ENCODE measurements around the gene NAGA.
A peak's percentile ranks its signal among the peaks of the same experiment; 100 is the strongest.

The NAGA gene

GRCh38 chr22:42050641-42051180, 19.9 kb downstream of the NAGA start:
- H3K27ac ChIP-seq (ENCODE audit: low read depth, low read length), result no peak overlapping the region
- no peak overlapping the region for H2BK5ac ChIP-seq (ENCODE audit: low read depth, low read length, poor library complexity)
- H3K36me3 ChIP-seq (ENCODE audit: control insufficient read depth in 1 of 2, insufficient read depth in 2 of 2, low read length in 2 of 2), result no peaks in the 10 kb centered on the region
- no peak overlapping the region for H3K23ac ChIP-seq (ENCODE audit: low read length)
- H2BK12ac ChIP-seq (ENCODE audit: low read length), result no peak overlapping the region
- no peak for DNase-seq
- no peaks in the 10 kb centered on the region for H3K79me1 ChIP-seq (ENCODE audit: low read length)
- H4K12ac ChIP-seq (ENCODE audit: low read depth, low read length), result no peak overlapping the region
- no peaks in the 10 kb centered on the region for H3K27me3 ChIP-seq (ENCODE audit: insufficient read depth, low read length)
- no peak overlapping the region for H3K4me2 ChIP-seq (ENCODE audit: low read length)
- no peak overlapping the region for H3K4me3 ChIP-seq (ENCODE audit: low read depth, low read length)
- WGBS (ENCODE audit: extremely low coverage, insufficient coverage, insufficient read length), result no CpG with 5 or more reads among the region's 2 CpGs
- H3K4ac ChIP-seq (ENCODE audit: low read depth, low read length), result no peak overlapping the region
- H3K4me1 ChIP-seq (ENCODE audit: control insufficient read depth in 1 of 2, insufficient read depth in 2 of 2, low read length in 2 of 2), result no peaks in the 10 kb centered on the region
- no peaks in the 10 kb centered on the region for H3K9me3 ChIP-seq (ENCODE audit: insufficient read depth, low read depth, low read length)
- H2BK120ac ChIP-seq (ENCODE audit: insufficient read depth, low read length, poor library complexity), result no peak overlapping the region
- H3K14ac ChIP-seq (ENCODE audit: low read length), result no peak overlapping the region
- no peak overlapping the region for H4K91ac ChIP-seq (ENCODE audit: low read depth, low read length)
- H4K8ac ChIP-seq (ENCODE audit: low read depth, low read length), result no peak overlapping the region
- H3K18ac ChIP-seq (ENCODE audit: low read length), result no peak overlapping the region
- H2AK5ac ChIP-seq (ENCODE audit: low read length), result no peak overlapping the region
- no peaks in the 10 kb centered on the region for H3K79me2 ChIP-seq (ENCODE audit: control insufficient read depth, insufficient read depth, low read length, poor library complexity)
- no peak overlapping the region for H2AFZ ChIP-seq (ENCODE audit: insufficient read depth, low read length, poor library complexity)
- no peak overlapping the region for H3K9ac ChIP-seq (ENCODE audit: low read length)

GRCh38 chr22:42041784-42042183, 28.8 kb downstream of the NAGA start:
- H3K79me1 ChIP-seq (ENCODE audit: low read length), result no peaks in the 10 kb centered on the region
- no peak overlapping the region for H3K18ac ChIP-seq (ENCODE audit: low read length)
- no peak overlapping the region for H3K9ac ChIP-seq (ENCODE audit: low read length)
- no peaks in the 10 kb centered on the region for H3K4me1 ChIP-seq (ENCODE audit: control insufficient read depth in 1 of 2, insufficient read depth in 2 of 2, low read length in 2 of 2)
- H3K14ac ChIP-seq (ENCODE audit: low read length), result no peak overlapping the region
- no peaks in the 10 kb centered on the region for H3K27me3 ChIP-seq (ENCODE audit: insufficient read depth, low read length)
- H4K91ac ChIP-seq (ENCODE audit: low read depth, low read length), result no peak overlapping the region
- no peaks in the 10 kb centered on the region for H3K79me2 ChIP-seq (ENCODE audit: control insufficient read depth, insufficient read depth, low read length, poor library complexity)
- no peak overlapping the region for H3K4me2 ChIP-seq (ENCODE audit: low read length)
- H3K27ac ChIP-seq (ENCODE audit: low read depth, low read length), result no peak overlapping the region
- H3K4me3 ChIP-seq (ENCODE audit: low read depth, low read length), result no peak overlapping the region
- H3K23ac ChIP-seq (ENCODE audit: low read length), result no peak overlapping the region
- H4K8ac ChIP-seq (ENCODE audit: low read depth, low read length), result no peak overlapping the region
- H3K9me3 ChIP-seq (ENCODE audit: insufficient read depth, low read depth, low read length), result peaks cover 6% of the 10 kb centered on the region
- no peak for DNase-seq
- H2BK5ac ChIP-seq (ENCODE audit: low read depth, low read length, poor library complexity), result no peak overlapping the region
- no peaks in the 10 kb centered on the region for H3K36me3 ChIP-seq (ENCODE audit: control insufficient read depth in 1 of 2, insufficient read depth in 2 of 2, low read length in 2 of 2)
- no peak overlapping the region for H2AK5ac ChIP-seq (ENCODE audit: low read length)
- no peak overlapping the region for H2AFZ ChIP-seq (ENCODE audit: insufficient read depth, low read length, poor library complexity)
- no peak overlapping the region for H3K4ac ChIP-seq (ENCODE audit: low read depth, low read length)
- H2BK12ac ChIP-seq (ENCODE audit: low read length), result no peak overlapping the region
- no peak overlapping the region for H4K12ac ChIP-seq (ENCODE audit: low read depth, low read length)
- no peak overlapping the region for H2BK120ac ChIP-seq (ENCODE audit: insufficient read depth, low read length, poor library complexity)

- H3K36me3 ChIP-seq (ENCODE audit: control insufficient read depth in 1 of 2, insufficient read depth in 2 of 2, low read length in 2 of 2), result no peaks in the 10 kb centered on the region
- no peak overlapping the region for H3K18ac ChIP-seq (ENCODE audit: low read length)
- no peak overlapping the region for H4K91ac ChIP-seq (ENCODE audit: low read depth, low read length)
- no peak overlapping the region for H3K23ac ChIP-seq (ENCODE audit: low read length)
- H2BK12ac ChIP-seq (ENCODE audit: low read length), result no peak overlapping the region
- no peak overlapping the region for H2BK5ac ChIP-seq (ENCODE audit: low read depth, low read length, poor library complexity)
- no peak overlapping the region for H4K8ac ChIP-seq (ENCODE audit: low read depth, low read length)
- DNase-seq, result peak; percentile 30 to 64
- no peaks in the 10 kb centered on the region for H3K4me1 ChIP-seq (ENCODE audit: control insufficient read depth in 1 of 2, insufficient read depth in 2 of 2, low read length in 2 of 2)
- H3K27ac ChIP-seq (ENCODE audit: low read depth, low read length), result no peak overlapping the region
- no peak overlapping the region for H2AFZ ChIP-seq (ENCODE audit: insufficient read depth, low read length, poor library complexity)
- no peak overlapping the region for H3K4ac ChIP-seq (ENCODE audit: low read depth, low read length)
- H4K12ac ChIP-seq (ENCODE audit: low read depth, low read length), result no peak overlapping the region
- no peak overlapping the region for H3K14ac ChIP-seq (ENCODE audit: low read length)
- no CpG with 5 or more reads among the region's 5 CpGs for WGBS (ENCODE audit: extremely low coverage, insufficient coverage, insufficient read length)
- no peaks in the 10 kb centered on the region for H3K79me2 ChIP-seq (ENCODE audit: control insufficient read depth, insufficient read depth, low read length, poor library complexity)
- no peak overlapping the region for H2AK5ac ChIP-seq (ENCODE audit: low read length)
- no peak overlapping the region for H2BK120ac ChIP-seq (ENCODE audit: insufficient read depth, low read length, poor library complexity)
- no peaks in the 10 kb centered on the region for H3K27me3 ChIP-seq (ENCODE audit: insufficient read depth, low read length)
- H3K9ac ChIP-seq (ENCODE audit: low read length), result no peak overlapping the region
- H3K4me3 ChIP-seq (ENCODE audit: low read depth, low read length), result no peak overlapping the region
- H3K4me2 ChIP-seq (ENCODE audit: low read length), result no peak overlapping the region
- H3K9me3 ChIP-seq (ENCODE audit: insufficient read depth, low read depth, low read length), result peaks cover 9% of the 10 kb centered on the region
- H3K79me1 ChIP-seq (ENCODE audit: low read length), result no peaks in the 10 kb centered on the region
Observed at GRCh38 chr22:42039271-42039670, 31.3 kb downstream of the NAGA start.

DNA sequence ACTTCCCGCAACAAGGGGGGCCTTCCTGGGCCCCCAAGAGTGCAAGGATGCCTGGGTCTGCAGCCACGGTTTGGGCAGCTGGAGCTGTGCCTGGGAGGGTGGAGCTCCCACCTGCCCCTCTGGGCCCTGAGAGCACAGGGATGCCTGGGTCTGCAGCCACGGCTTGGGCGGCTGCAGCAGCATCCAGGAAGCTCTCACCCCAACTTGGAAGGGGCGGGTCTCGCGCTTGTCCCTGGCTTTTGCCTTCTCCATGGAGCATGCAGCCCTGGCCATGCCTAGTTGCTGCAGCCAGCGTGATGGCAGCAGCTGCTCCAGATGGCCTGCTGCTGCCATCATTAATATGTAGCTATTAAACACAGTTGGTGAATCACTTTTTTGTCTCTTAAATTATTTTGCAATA, 35.4 kb downstream of the NAGA start:
- Histone ChIP-seq H2BK5ac (ENCODE audit: low read depth, low read length, poor library complexity) (no peak overlapping the region), H2BK12ac (ENCODE audit: low read length) (no peak overlapping the region), H3K4me3 (ENCODE audit: low read depth, low read length) (no peak overlapping the region), H3K18ac (ENCODE audit: low read length) (no peak overlapping the region), H3K27ac (ENCODE audit: low read depth, low read length) (no peak overlapping the region), H2AK5ac (ENCODE audit: low read length) (no peak overlapping the region), H4K91ac (ENCODE audit: low read depth, low read length) (no peak overlapping the region), H3K14ac (ENCODE audit: low read length) (no peak overlapping the region), H2AFZ (ENCODE audit: insufficient read depth, low read length, poor library complexity) (no peak overlapping the region), H4K8ac (ENCODE audit: low read depth, low read length) (no peak overlapping the region), H3K4me1 (ENCODE audit: control insufficient read depth in 1 of 2, insufficient read depth in 2 of 2, low read length in 2 of 2) (no peaks in the 10 kb centered on the region), H3K9ac (ENCODE audit: low read length) (no peak overlapping the region), H3K4ac (ENCODE audit: low read depth, low read length) (no peak overlapping the region), H3K4me2 (ENCODE audit: low read length) (no peak overlapping the region), H3K79me1 (ENCODE audit: low read length) (no peaks in the 10 kb centered on the region), H3K9me3 (ENCODE audit: insufficient read depth, low read depth, low read length) (peaks cover 16% of the 10 kb centered on the region), H3K79me2 (ENCODE audit: control insufficient read depth, insufficient read depth, low read length, poor library complexity) (no peaks in the 10 kb centered on the region), H2BK120ac (ENCODE audit: insufficient read depth, low read length, poor library complexity) (no peak overlapping the region), H4K12ac (ENCODE audit: low read depth, low read length) (no peak overlapping the region), H3K36me3 (ENCODE audit: control insufficient read depth in 1 of 2, insufficient read depth in 2 of 2, low read length in 2 of 2) (no peaks in the 10 kb centered on the region), H3K23ac (ENCODE audit: low read length) (no peak overlapping the region), H3K27me3 (ENCODE audit: insufficient read depth, low read length) (no peaks in the 10 kb centered on the region)
- DNase-seq, result no peak
- no CpG with 5 or more reads among the region's 8 CpGs for WGBS (ENCODE audit: extremely low coverage, insufficient coverage, insufficient read length)
